Calu3 (cell line): ENCODE measurements around the gene OR2A7. TPM values are rescaled to one million over a fixed set of nuclear protein-coding genes. Genes with fewer than 3 reads are reported as not detected.
"Not testable (repeated sequence)": the region's sequence is repeated elsewhere in the genome, so short reads cannot be mapped to it uniquely, and the experiment has no call there.

Experiments
- BruUV-seq: library from RNA; stranded (reverse); fragments of 400-500 nt; replicated peaks from 2 replicates; lab custom pipeline; 2021; lab: Mats Ljungman, UMichigan
- CTCF ChIA-PET: fragments of 300-600 bp; sonication (Branson Sonifier 250); formaldehyde crosslinking; loops from one replicate; lab custom pipeline; 2022; ENCODE audit warnings: antibody characterized with exemption; lab: Charles Lee
- DNase-seq: peaks from one replicate; pipeline ENCODE4 v3.0.0; 2022
- H3K27ac Mint-ChIP-seq: one replicate; pipeline ENCODE4 v1.8.0; 2022; ENCODE audit warnings: mixed read lengths; ENCODE audit not compliant: unreplicated experiment
- H3K27me3 Mint-ChIP-seq: one replicate; pipeline ENCODE4 v1.8.0; 2022; ENCODE audit warnings: mixed read lengths; ENCODE audit not compliant: unreplicated experiment
- H3K36me3 Mint-ChIP-seq: one replicate; pipeline ENCODE4 v1.8.0; 2022; ENCODE audit warnings: mild to moderate bottlenecking, moderate library complexity, mixed read lengths; ENCODE audit not compliant: insufficient read depth, unreplicated experiment
- H3K4me1 Mint-ChIP-seq: one replicate; pipeline ENCODE4 v1.8.0; 2022; ENCODE audit warnings: mild to moderate bottlenecking, low read depth, mixed read lengths; ENCODE audit not compliant: unreplicated experiment
- H3K4me3 Mint-ChIP-seq: one replicate; pipeline ENCODE4 v1.8.0; 2022; ENCODE audit warnings: mild to moderate bottlenecking, low read depth, moderate library complexity, mixed read lengths; ENCODE audit not compliant: unreplicated experiment
- H3K9me3 Mint-ChIP-seq: one replicate; pipeline ENCODE4 v1.8.0; 2022; ENCODE audit warnings: low read depth, mixed read lengths; ENCODE audit not compliant: unreplicated experiment
- CTCF ChIP-seq: fragments of 200-600 bp; IDR thresholded peaks from one replicate; pipeline ENCODE4 v1.8.0; 2022; ENCODE audit warnings: antibody characterized with exemption; ENCODE audit not compliant: unreplicated experiment
- intact Hi-C: fragments of 100-400 bp; cut with micrococcal nuclease; formaldehyde crosslinking; loops from one replicate; pipeline ENCODE4 v1.10.0; 2022; ENCODE audit not compliant: unreplicated experiment
- total RNA-seq: library from RNA; stranded (reverse); gene quantifications from 2 replicates; pipeline ENCODE4 v1.2.3, GENCODE V29; 2022

Gene OR2A7
- total RNA-seq, 1 experiment from 2014 or later: 16.3 TPM

GRCh38 chr7:144256112-144256511, 8.5 kb downstream of the OR2A7 start:
- BruUV-seq: no TSS peak
- peaks cover 6% of the 10 kb centered on the region for H3K36me3 Mint-ChIP-seq
- CTCF ChIA-PET: no interaction called here
- H3K27me3 Mint-ChIP-seq: no peaks in the 10 kb centered on the region
- peak; percentile 13 for DNase-seq
- H3K9me3 Mint-ChIP-seq: no peaks in the 10 kb centered on the region
- intact Hi-C loops: no loop called here
- H3K4me1 Mint-ChIP-seq: no peaks in the 10 kb centered on the region
- H3K4me3 Mint-ChIP-seq: no peak overlapping the region
- no peak overlapping the region for H3K27ac Mint-ChIP-seq
- TF ChIP-seq CTCF: no peak

DNA sequence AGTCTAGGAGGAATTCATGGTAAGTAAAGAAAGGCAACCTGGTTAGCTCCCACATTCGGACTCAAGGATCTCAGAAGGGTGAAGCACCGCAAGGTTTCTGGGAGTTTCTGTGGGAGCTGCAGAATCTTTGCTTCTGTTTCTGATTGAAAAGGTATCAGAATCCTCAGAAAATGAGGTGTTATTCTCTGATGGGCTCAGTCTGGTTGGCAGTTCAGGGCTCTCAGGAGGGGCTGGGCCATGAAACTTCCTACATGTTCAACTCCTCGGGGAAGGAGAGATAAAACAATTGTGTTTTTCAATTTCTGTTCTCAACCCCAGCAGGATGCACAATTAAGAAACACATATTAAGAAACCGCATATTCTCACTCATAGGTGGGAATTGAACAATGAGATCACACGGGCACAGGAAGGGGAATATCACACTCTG, 9.1 kb downstream of the OR2A7 start:
- DNase-seq: no peak
- intact Hi-C loops: no loop called here

DNA sequence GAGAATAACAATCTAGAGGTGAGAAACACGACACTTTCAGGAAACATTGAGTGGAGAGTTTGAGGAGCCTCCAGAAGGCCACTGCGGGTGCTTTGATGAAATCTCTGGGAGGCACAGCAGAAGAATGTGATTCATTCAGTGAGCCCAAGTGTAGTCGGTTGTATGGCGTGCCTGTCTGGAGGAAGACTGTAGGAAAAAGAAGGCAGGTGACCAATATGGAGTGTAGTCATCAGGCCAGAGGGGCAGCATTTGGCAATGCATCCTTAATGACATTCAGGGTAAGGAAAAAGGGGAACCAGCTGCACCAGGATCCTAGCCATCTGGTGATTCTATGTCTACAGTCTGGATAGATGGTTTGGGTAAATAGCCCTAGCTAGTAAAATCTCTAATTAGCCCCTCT, 12.3 kb downstream of the OR2A7 start:
- H3K27me3 Mint-ChIP-seq, H3K27ac Mint-ChIP-seq, H3K36me3 Mint-ChIP-seq, intact Hi-C loops, CTCF ChIA-PET, H3K4me1 Mint-ChIP-seq, H3K9me3 Mint-ChIP-seq, H3K4me3 Mint-ChIP-seq, BruUV-seq, DNase-seq: not testable (repeated sequence)

More for the DNA sequence above, 9.1 kb downstream of the OR2A7 start:
- H3K27ac Mint-ChIP-seq: no peak overlapping the region
- no peaks in the 10 kb centered on the region for H3K9me3 Mint-ChIP-seq
- H3K4me1 Mint-ChIP-seq: no peaks in the 10 kb centered on the region
- H3K27me3 Mint-ChIP-seq: no peaks in the 10 kb centered on the region
- no TSS peak for BruUV-seq
- TF ChIP-seq CTCF: no peak
- CTCF ChIA-PET: no interaction called here
- H3K4me3 Mint-ChIP-seq: no peak overlapping the region
- H3K36me3 Mint-ChIP-seq: peaks cover 6% of the 10 kb centered on the region

GRCh38 chr7:144247674-144248330, 16.8 kb downstream of the OR2A7 start:
- CTCF ChIA-PET, BruUV-seq, H3K4me1 Mint-ChIP-seq, DNase-seq, H3K4me3 Mint-ChIP-seq, intact Hi-C loops, H3K36me3 Mint-ChIP-seq, H3K27ac Mint-ChIP-seq, H3K9me3 Mint-ChIP-seq, H3K27me3 Mint-ChIP-seq: not testable (repeated sequence)

DNA sequence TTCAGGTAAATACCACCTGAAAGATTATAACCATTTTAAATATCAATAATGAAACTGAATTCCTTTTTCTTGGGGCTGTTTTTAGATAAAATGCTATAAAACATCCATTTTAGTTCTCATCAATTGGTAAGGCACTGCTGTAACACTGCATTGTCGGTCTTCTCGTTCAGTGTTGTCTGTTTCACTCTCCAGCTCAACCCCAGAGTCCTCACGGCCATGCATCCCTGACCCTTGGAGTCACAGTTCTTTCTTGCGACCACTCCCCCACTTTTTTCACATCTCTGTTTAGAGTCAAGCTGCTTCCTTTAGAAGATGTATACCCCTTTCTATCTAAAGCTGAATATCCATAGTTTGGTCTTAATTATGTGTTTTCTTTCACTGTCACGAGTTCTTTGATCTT, 17.6 kb downstream of the OR2A7 start:
- H3K9me3 Mint-ChIP-seq, H3K27me3 Mint-ChIP-seq, BruUV-seq, H3K4me3 Mint-ChIP-seq, DNase-seq, H3K4me1 Mint-ChIP-seq, H3K36me3 Mint-ChIP-seq, H3K27ac Mint-ChIP-seq, CTCF ChIA-PET, intact Hi-C loops: not testable (repeated sequence)

GRCh38 chr7:144245372-144245771, 19.2 kb downstream of the OR2A7 start:
- BruUV-seq, H3K4me3 Mint-ChIP-seq, DNase-seq, H3K9me3 Mint-ChIP-seq, H3K36me3 Mint-ChIP-seq, H3K27me3 Mint-ChIP-seq, H3K4me1 Mint-ChIP-seq, H3K27ac Mint-ChIP-seq, intact Hi-C loops, CTCF ChIA-PET: not testable (repeated sequence)

- BruUV-seq, H3K36me3 Mint-ChIP-seq, H3K27me3 Mint-ChIP-seq, H3K27ac Mint-ChIP-seq, H3K4me1 Mint-ChIP-seq, H3K9me3 Mint-ChIP-seq, intact Hi-C loops, DNase-seq, CTCF ChIA-PET, H3K4me3 Mint-ChIP-seq: not testable (repeated sequence)
Observed at GRCh38 chr7:144239365-144239764, 25.2 kb downstream of the OR2A7 start, which contains the start of gene OR2A42. OR2A42 (minus strand) TSS chr7:144239605; CDS start chr7:144232843, 6,762 bp downstream.

- H3K27me3 Mint-ChIP-seq, intact Hi-C loops, BruUV-seq, H3K4me1 Mint-ChIP-seq, H3K36me3 Mint-ChIP-seq, H3K9me3 Mint-ChIP-seq, CTCF ChIA-PET, H3K27ac Mint-ChIP-seq, H3K4me3 Mint-ChIP-seq, DNase-seq: not testable (repeated sequence)
Observed at GRCh38 chr7:144238530-144239082, 26.0 kb downstream of the OR2A7 start.
